ENCODE data around the gene ZNF800.

- TF ChIP-seq POLR2A (IDR thresholded peaks at IDR 0.05) (no peak), CTCF (IDR thresholded peaks at IDR 0.05 in 8 of 11, conservative IDR thresholded peaks at IDR 0.05 in 3 of 11) (no peak)
Observed at GRCh38 chr7:127365957-127366315, 26.6 kb downstream of the ZNF800 start.

Data from spleen (tissue), 7 donors.